Erythroblast (primary cell): ENCODE data around the gene CALML4.
"Not testable (repeated sequence)": the region's sequence is repeated elsewhere in the genome, so short reads cannot be mapped to it uniquely, and the experiment has no call there.

Source experiments
- DNase-seq, 2 experiments: peaks; one replicate each; lab custom pipeline; 2025; lab: John Stamatoyannopoulos, UW
- GATA1 ChIP-seq: IDR thresholded peaks from 2 replicates; pipeline ENCODE4 v1.6.1; 2011; ENCODE audit warnings: low read depth, mild to moderate bottlenecking, control low read depth, low read length, moderate library complexity
- POLR2A ChIP-seq: IDR thresholded peaks from 2 replicates; pipeline ENCODE4 v1.6.1; 2011; ENCODE audit warnings: mild to moderate bottlenecking, low read length

The CALML4 gene

DNA sequence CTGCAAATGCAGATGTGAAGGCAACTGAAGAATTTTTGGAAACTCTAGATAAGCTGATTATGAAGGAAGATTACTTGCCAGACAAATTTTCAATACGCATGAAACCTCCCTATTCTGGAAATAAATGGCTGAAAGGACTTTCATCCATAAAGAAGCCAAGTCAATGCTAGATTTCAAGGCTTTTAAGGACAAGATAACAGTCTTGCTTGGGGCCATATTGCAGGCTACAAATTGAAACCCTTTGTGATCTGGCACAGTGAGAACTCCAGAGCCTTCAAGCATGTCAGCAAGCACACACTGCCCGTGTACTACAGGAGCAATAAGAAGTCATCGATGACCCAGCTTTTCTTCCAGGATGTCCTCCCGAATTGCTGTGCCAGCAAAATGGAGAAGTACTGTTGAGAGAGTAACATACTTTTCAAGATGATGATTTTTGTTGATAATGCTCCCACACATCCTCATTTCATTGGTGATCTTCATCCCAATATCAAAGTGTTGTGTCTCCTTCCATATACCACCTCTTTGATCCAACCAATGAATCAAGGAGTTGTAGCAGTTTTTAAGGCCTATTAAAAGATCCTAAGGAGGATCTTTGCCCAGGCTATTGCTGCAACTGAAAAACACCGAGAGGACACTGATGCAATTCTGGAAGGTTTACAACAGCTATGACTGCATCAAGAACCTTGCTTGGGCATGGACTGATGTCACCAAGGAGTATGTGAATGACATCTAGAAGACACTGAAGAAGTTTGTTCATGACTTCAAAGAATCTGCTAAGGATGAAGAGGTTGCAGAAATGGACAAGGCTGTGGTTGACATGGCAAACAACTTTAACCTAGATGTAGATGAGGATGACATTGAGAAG lies 20.3 kb downstream of the CALML4 start:
- no peak for DNase-seq

DNA sequence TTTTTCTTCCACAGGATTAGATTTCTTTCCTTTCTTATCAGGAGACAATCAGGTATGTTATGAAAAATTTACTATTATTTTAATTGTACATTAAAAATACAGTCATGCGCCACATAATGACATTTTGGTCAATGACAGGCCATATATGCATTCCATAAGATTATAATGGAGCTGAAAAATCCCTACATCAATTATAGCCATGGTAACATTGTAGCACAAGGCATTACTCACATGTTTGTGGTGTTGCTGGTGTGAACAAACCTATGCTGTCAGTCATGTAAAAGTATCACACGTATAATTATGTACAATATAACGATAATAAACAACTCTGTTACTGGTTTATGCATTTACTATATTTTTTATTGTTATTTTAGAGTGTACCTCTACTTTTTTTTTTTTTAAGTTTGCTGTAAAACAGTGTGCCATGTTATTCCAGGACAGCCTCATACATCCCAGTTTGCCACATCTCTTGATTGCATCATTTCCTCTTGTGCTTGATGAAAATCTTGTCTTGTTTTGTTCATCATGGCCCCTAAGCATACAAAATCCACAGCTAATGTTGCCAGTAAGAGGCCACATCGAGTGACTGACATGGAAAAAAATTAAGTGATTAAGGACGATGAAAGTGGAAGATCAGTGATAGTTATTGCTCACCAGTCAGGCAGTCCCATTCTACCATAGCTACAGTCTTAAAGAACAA lies 21.4 kb downstream of the CALML4 start:
- no peak for DNase-seq
- TF ChIP-seq GATA1 (no peak), POLR2A (no peak)

More for the DNA sequence above, 20.3 kb downstream of the CALML4 start:
- no peak for TF ChIP-seq POLR2A
- no peak for TF ChIP-seq GATA1

DNA sequence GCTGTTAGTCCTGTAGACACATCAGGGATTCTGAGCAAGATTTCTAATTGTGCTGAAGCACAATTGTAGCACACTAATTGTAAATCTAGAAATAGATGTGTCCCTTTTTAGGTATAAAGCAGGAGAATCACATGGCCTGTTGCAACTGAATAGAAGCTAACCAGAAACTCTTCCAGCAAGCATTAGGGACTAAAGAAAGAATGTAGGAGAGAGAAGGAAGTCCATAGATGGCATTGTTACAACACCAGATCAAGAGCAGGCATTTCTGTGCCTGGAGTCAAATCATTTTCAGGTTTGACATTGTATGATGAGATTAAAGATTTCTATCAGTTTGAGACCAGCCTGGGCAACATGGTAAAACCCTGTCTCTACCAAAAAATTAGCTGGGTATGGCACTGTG lies 27.4 kb downstream of the CALML4 start:
- DNase-seq: no peak

DNA sequence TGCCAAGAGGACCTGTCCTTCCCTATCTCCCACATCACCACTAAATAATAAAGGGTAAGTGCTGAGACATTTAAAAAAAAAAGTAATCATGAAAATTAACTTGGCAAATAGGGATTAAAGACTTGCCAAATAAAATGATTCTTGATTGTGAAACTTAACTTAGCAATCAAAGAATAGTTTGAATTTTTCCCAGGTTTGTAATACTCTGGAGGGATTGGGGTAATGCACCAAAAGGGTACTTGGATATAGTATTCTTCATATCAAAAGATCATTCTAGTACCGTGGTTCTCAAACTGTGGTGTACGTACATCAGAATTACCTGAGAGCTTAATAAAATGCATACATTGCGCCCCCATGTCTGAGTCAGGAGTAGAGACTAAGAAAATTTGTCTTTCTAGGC lies 28.5 kb downstream of the CALML4 start:
- TF ChIP-seq GATA1: no peak
- no peak for TF ChIP-seq POLR2A
- no peak for DNase-seq

More for the DNA sequence above, 27.4 kb downstream of the CALML4 start:
- TF ChIP-seq POLR2A: no peak
- TF ChIP-seq GATA1: no peak

DNA sequence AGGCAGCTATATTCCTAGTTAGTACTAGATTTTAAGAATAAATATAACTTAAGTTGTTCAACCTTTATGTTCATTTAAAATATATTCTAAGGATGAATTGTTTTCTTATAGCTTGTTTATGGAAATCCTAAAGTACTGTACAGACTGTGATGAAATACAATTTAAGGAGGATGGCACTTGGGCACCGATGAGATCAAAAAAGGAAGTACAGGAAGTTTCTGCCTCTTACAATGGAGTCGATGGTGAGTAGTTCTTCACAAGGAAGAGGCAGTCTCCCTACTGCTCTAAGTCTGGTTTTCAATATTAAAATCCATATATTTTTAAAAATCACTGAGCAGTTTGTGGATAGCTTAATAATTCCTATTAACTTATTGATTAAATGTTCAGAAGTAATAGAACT lies 29.6 kb downstream of the CALML4 start:
- DNase-seq: no peak
- TF ChIP-seq GATA1 (no peak), POLR2A (no peak)

DNA sequence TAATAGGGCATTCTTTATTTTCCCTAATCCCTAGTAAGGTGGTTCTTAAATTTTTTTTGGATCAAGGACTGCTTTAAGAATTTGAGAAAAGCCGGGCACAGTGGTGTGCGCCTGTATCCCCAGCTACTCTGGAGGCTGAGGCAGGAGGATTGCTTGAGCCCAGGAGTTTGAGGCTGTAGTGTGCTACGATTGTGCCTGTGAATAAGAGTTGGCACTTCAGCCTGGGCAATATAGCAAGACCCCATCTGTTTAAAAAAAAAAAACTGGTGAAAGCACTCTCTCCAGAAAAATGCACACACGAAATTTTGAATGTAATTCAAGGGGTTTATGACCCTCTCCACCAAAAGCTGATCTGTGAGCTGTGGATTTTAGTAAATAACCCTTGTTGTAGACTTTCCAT lies 32.0 kb downstream of the CALML4 start:
- DNase-seq: no peak
- TF ChIP-seq GATA1 (no peak), POLR2A (no peak)

DNA sequence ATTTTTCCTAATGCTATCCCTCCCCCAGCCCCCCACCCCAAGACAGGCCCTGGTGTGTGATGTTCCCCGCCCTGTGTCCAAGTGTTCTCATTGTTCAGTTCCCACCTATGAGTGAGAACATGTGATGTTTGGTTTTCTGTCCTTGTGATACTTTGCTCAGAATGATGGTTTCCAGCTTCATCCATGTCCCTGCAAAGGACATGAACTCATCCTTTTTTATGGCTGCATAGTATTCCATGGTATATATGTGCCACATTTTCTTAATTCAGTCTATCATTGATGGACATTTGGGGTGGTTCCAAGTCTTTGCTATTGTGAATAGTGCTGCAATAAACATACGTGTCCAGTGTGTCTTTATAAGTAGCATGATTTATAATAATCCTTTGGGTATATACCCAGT lies 33.1 kb downstream of the CALML4 start:
- DNase-seq: not testable (repeated sequence)

DNA sequence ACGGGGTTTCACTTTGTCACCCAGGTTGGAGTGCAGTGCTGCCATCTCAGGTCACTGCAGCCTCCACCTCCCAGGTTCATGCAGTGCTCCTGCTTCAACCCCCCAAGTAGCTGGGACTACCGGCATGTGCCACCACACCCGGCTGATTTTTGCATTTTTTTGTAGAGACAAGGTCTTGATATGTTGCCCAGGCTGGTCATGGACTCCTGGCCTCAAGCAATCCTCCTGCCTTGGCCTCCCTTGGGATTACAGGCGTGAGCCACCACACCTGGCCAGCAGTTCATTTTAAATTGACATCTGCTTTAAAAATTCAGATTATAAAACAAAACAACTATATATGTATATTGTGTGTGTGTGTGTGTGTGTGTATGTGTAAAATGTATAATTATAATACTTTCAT lies 38.3 kb downstream of the CALML4 start:
- TF ChIP-seq GATA1: no peak
- no peak for TF ChIP-seq POLR2A

DNA sequence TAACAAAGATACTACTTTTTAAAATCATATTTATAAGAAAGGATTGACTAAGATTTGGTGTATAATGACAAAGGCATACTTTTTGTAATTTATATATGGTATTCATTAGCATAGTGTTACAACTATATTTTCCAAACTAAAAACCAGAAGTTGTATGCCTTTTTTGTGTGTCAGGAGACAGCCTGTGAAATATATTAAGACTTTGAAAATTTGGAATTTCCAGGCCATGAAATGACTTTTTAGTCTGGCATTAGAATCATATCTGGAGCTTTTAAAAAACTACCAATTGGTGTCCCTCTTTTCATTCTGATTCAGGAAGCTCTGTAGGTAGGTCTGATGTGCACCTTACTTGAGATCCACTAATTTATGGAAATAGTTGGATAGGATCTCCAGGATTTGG lies 41.9 kb downstream of the CALML4 start:
- DNase-seq: no peak

More for the DNA sequence above, 38.3 kb downstream of the CALML4 start:
- DNase-seq: no peak

DNA sequence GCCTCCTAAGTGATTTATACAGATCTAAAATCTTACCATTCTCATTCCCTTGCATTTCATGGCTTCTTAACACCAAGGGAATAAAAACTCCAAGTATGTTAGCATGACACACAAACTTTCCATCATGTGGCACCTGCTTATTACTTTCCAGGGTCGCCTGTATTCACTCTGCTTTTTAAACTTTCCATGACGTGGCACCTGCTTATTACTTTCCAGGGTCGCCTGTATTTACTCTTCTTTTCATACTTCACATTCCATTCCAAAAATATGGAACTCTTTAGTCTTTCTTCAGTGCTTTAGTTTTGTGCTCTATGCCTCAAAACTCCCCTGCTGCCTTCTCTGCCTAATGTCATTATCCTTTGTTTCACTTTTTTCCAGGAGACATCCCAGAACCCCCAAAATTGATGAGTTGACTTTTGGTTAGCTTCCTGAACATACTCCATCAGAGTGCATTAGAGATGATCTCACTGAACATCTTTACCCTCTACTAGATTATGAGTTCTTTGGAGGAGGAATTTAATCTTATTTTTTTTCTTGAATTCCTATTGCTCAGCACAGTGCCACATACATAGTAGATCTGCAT lies 47.0 kb downstream of the CALML4 start:
- TF ChIP-seq POLR2A (no peak), GATA1 (no peak)
- DNase-seq: no peak

More for the DNA sequence above, 41.9 kb downstream of the CALML4 start:
- TF ChIP-seq GATA1 (no peak), POLR2A (no peak)

DNA sequence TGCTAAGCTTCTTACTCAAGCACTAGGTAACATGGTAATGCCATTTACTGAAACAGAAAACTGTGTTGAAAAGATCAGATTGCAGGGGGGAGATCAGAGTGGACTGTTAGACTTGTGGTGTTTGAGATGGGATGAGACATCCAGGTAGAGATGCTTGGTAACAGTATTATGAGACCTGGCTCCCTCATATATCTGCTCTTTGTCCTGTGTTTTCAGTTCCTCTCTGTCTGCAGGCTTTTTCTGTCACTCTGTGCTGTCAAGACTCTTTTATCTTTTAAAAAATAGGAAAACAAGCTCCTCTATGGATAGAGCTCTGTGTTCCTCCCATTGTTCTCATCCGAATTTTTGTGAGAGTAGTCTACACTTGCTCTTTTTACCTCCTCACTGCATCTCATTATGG lies 48.1 kb downstream of the CALML4 start:
- DNase-seq: no peak
- TF ChIP-seq GATA1 (no peak), POLR2A (no peak)

DNA sequence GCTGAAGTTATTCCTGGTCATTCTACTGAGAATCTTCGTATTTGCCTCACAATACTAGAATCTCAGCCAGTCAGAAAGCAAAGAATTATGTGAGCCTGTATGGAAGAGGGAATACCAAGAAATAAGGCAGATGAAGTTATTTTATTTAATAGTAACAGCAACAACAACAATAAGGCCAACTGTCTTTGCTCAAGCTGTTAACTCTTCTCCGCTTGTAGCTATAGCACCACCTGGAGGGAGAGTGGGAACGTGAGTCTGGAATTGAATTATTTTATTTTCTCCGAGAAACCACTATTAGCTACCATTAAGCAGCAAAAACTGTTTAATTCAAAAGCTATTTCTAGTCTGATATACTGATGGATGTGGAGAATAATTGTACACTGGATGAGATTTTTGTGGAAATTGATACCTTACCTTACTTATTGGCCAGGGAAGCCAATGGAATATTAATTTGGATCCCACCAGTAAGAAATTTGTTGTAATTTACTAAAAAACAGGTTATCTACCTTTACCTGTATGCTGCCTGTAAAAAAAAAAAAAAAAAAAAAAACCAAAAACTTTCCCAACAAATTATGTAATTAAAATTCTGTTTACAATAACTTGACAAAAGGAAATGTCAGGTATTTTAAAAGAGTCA lies 50.1 kb downstream of the CALML4 start:
- TF ChIP-seq POLR2A: no peak
- no peak for TF ChIP-seq GATA1
- peak; percentile 51 to 70 for DNase-seq

DNA sequence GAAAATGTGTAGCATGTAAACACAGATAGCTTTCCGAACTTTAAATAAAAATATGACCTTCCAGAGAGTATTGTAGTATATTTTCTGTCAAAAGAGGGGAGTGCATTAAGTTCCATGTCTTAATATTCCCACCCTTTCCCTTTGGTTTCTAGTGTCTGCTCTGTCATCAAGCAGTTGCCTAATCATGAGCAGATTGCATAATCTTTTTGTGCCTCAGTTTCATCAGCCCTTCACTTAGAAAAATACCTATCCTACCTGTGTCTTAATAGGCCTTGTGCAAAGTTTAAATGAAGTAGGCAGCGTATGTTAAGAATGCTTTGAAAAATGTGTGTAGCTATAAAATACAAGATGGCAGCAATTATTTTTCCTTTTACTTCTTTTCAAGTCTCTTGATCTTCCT lies 52.8 kb downstream of the CALML4 start:
- TF ChIP-seq POLR2A (no peak), GATA1 (no peak)
- peak in 1 of 2 experiments; percentile 27 for DNase-seq

DNA sequence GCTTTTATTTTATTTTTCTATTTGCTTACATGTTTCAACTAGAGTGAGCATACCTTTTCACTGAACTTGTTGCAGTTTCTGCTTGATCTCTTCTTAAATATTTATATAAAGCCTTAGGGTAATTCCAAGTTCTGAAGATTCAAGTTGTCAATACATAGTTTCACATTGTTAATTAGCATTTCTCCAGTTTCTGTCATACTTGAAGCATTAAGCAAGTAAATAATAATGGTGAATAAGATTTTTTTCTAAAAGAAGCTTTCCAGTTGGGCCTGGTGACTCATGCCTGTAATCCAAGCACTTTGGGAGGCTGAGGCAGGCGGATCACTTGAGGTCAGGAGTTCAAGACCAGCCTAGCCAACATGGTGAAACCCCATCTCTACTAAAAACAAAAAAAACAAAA lies 53.9 kb downstream of the CALML4 start:
- DNase-seq: no peak
- TF ChIP-seq POLR2A: no peak
